IMR-90 (cell line): ENCODE results near the gene ATP8B3. TPM values are rescaled to one million over a fixed set of nuclear protein-coding genes. Genes with fewer than 3 reads are reported as not detected.

ENCODE experiments used
- ATAC-seq: fragments of 200-7000 bp; cut with Tn5 transposase; 2 replicates; pipeline ENCODE4 v1.9.1; 2020; ENCODE audit warnings: low read depth, mild to moderate bottlenecking, moderate library complexity
- BruUV-seq: library from RNA; stranded (reverse); fragments of 400-500 nt; replicated peaks from 2 replicates; lab custom pipeline; 2021; lab: Mats Ljungman, UMichigan
- CTCF ChIA-PET: fragments of 300-600 bp; formaldehyde crosslinking; extraction: SDS; loops from one replicate; lab custom pipeline; 2021; ENCODE audit warnings: antibody characterized with exemption; lab: Yijun Ruan, JAX
- POLR2A ChIA-PET: fragments of 300-600 bp; sonication (Branson Sonifier 250); formaldehyde crosslinking; loops from one replicate; lab custom pipeline; 2022; ENCODE audit warnings: antibody characterized with exemption; ENCODE audit not compliant: unreplicated experiment; lab: Charles Lee
- DNase-seq: peaks from one replicate; pipeline ENCODE4 v3.0.0; 2013
- H2AFZ ChIP-seq: replicated peaks from 2 replicates; pipeline ENCODE3; 2013; ENCODE audit warnings: low read length, mild to moderate bottlenecking; ENCODE audit not compliant: poor library complexity
- H2AK5ac ChIP-seq: 2 replicates; pipeline ENCODE4 v1.6.1; 2013; ENCODE audit warnings: low read depth, low read length, inconsistent platforms
- H2AK9ac ChIP-seq: replicated peaks from 2 replicates; pipeline ENCODE3; 2013; ENCODE audit warnings: mild to moderate bottlenecking, low read depth, low read length, moderate library complexity; ENCODE audit not compliant: poor library complexity
- H2BK120ac ChIP-seq: 2 replicates; pipeline ENCODE4 v1.6.1; 2013; ENCODE audit warnings: low read depth, low read length, inconsistent platforms
- H2BK15ac ChIP-seq: 3 replicates; pipeline ENCODE4 v1.6.1; 2013; ENCODE audit warnings: low read depth, low read length, inconsistent platforms
- H2BK20ac ChIP-seq: 2 replicates; pipeline ENCODE4 v1.6.1; 2013; ENCODE audit warnings: low read depth, mild to moderate bottlenecking, inconsistent platforms, low read length, moderate library complexity
- H2BK5ac ChIP-seq: 2 replicates; pipeline ENCODE4 v1.6.1; 2013; ENCODE audit warnings: mild to moderate bottlenecking, low read depth, low read length, inconsistent platforms; ENCODE audit not compliant: poor library complexity, severe bottlenecking
- H3K14ac ChIP-seq: replicated peaks from 2 replicates; pipeline ENCODE4 v1.6.1; 2013; ENCODE audit warnings: low read depth, low read length, inconsistent platforms
- H3K18ac ChIP-seq: 2 replicates; pipeline ENCODE4 v1.6.1; 2013; ENCODE audit warnings: low read depth, low read length, control low read depth
- H3K23ac ChIP-seq: 2 replicates; pipeline ENCODE4 v1.6.1; 2013; ENCODE audit warnings: low read depth, low read length, inconsistent platforms
- H3K27ac ChIP-seq: 2 replicates; pipeline ENCODE4 v1.5.1; 2013; ENCODE audit warnings: mild to moderate bottlenecking, control low read depth, low read length; ENCODE audit not compliant: insufficient read depth
- H3K27me3 ChIP-seq: 2 replicates; pipeline ENCODE4 v1.6.1; 2013; ENCODE audit warnings: low read length; ENCODE audit not compliant: control insufficient read depth, insufficient read depth
- H3K36me3 ChIP-seq: 2 replicates; pipeline ENCODE4 v1.6.1; 2013; ENCODE audit warnings: low read length, mixed read lengths; ENCODE audit not compliant: control insufficient read depth, insufficient read depth
- H3K4ac ChIP-seq: 2 replicates; pipeline ENCODE4 v1.6.1; 2013; ENCODE audit warnings: low read depth, low read length, inconsistent platforms
- H3K4me1 ChIP-seq: 2 replicates; pipeline ENCODE4 v1.6.1; 2013; ENCODE audit warnings: low read length, mixed read lengths; ENCODE audit not compliant: control insufficient read depth, insufficient read depth
- H3K4me2 ChIP-seq: 2 replicates; pipeline ENCODE4 v1.6.1; 2013; ENCODE audit warnings: low read depth, mild to moderate bottlenecking, control low read depth, low read length, moderate library complexity
- H3K4me3 ChIP-seq: 2 replicates; pipeline ENCODE4 v1.5.1; 2013; ENCODE audit warnings: low read depth, mild to moderate bottlenecking, control low read depth, low read length, moderate library complexity; ENCODE audit not compliant: insufficient read depth
- H3K56ac ChIP-seq: 2 replicates; pipeline ENCODE4 v1.6.1; 2013; ENCODE audit warnings: low read length, inconsistent platforms; ENCODE audit not compliant: insufficient read depth; ENCODE audit errors: extremely low read depth
- H3K79me1 ChIP-seq, 2 experiments: 2 replicates each; pipeline ENCODE4 v1.6.1; 2013; ENCODE audit warnings: low read length in 2 of 2, inconsistent platforms in 1 of 2, low read depth in 1 of 2
- H3K9ac ChIP-seq: 2 replicates; pipeline ENCODE4 v1.6.1; 2013; ENCODE audit warnings: low read depth, low read length, control low read depth
- H3K9me1 ChIP-seq: 2 replicates; pipeline ENCODE4 v1.6.1; 2013; ENCODE audit warnings: low read length, inconsistent platforms; ENCODE audit not compliant: insufficient read depth
- H3K9me3 ChIP-seq: 2 replicates; pipeline ENCODE4 v1.6.1; 2013; ENCODE audit warnings: low read length; ENCODE audit not compliant: control insufficient read depth, insufficient read depth
- H4K20me1 ChIP-seq: 2 replicates; pipeline ENCODE4 v1.6.1; 2013; ENCODE audit warnings: low read length, inconsistent platforms; ENCODE audit not compliant: insufficient read depth
- H4K5ac ChIP-seq: 2 replicates; pipeline ENCODE4 v1.6.1; 2013; ENCODE audit warnings: mild to moderate bottlenecking, low read depth, low read length, control low read depth
- H4K8ac ChIP-seq, 2 experiments: 2 replicates each; pipeline ENCODE4 v1.6.1; 2013; ENCODE audit warnings: low read depth in 2 of 2, low read length in 2 of 2, control low read depth in 1 of 2, inconsistent platforms in 1 of 2
- H4K91ac ChIP-seq: 2 replicates; pipeline ENCODE4 v1.6.1; 2013; ENCODE audit warnings: low read depth, low read length, inconsistent platforms; ENCODE audit not compliant: insufficient read depth
- RAD21 ChIP-seq: IDR thresholded peaks from 2 replicates; pipeline ENCODE4 v1.6.1; 2012; ENCODE audit warnings: low read length, improper control_type of control experiment
- WGBS, 2 experiments: methylation state at CpG; one replicate each; pipeline versions ENCODE4 v1.1.5 to v1.1.7; 2013; ENCODE audit warnings: missing lambda C conversion rate in 2 of 2; ENCODE audit not compliant: insufficient read length in 1 of 2; ENCODE audit errors: extremely low coverage in 2 of 2; 5-methylcytosine and 5-hydroxymethylcytosine counted together
- dilution Hi-C: fragments of 300-500 bp; cut with HindIII; formaldehyde crosslinking; loops from one replicate; pipeline ENCODE4 v1.14.3; 2018; ENCODE audit warnings: low sequenced_read_pairs; ENCODE audit not compliant: unreplicated experiment
- in situ Hi-C: fragments of 300-500 bp; cut with MboI; formaldehyde crosslinking; loops from 3 replicates; pipeline ENCODE4 v1.14.3; 2019; ENCODE audit warnings: low sequenced_read_pairs, inconsistent platforms, mixed read lengths
- intact Hi-C: fragments of 100-400 bp; cut with micrococcal nuclease; formaldehyde crosslinking; loops from 2 replicates; pipeline ENCODE4 v1.10.0; 2022
- polyA plus RNA-seq, 3 experiments: library from polyadenylated mRNA; depleted of rRNA; stranded (reverse); fragments of >200 nt; gene quantifications; 2 replicates each; pipeline ENCODE4 v1.2.3, GENCODE V29; 2012; ENCODE audit warnings: low replicate concordance in 1 of 3
- total RNA-seq: library from RNA; depleted of rRNA; stranded (reverse); fragments of >200 nt; gene quantifications from 2 replicates; pipeline ENCODE4 v1.2.3, GENCODE V29; 2012

ATP8B3 gene
- total and polyA plus RNA-seq, 2 of the 4 experiments (the other 2 are of a cell fraction), result 1.6 to 8.1 TPM

- no TSS peak for BruUV-seq
- TF ChIP-seq RAD21, result no peak
- Histone ChIP-seq H2BK5ac (no peak overlapping the region), H2AK5ac (no peak overlapping the region), H3K4me3 (no peak overlapping the region), H3K4me2 (no peak overlapping the region), H4K8ac (no peak overlapping the region), H2BK20ac (no peak overlapping the region), H2AFZ (no peak overlapping the region), H3K79me1 (no peaks in the 10 kb centered on the region), H2BK15ac (no peak overlapping the region), H3K27me3 (peaks cover 95% of the 10 kb centered on the region), H3K4me1 (no peaks in the 10 kb centered on the region), H2AK9ac (peak overlapping the region; percentile 87), H3K56ac (no peak overlapping the region), H2BK120ac (no peak overlapping the region), H4K91ac (no peak overlapping the region), H3K36me3 (no peaks in the 10 kb centered on the region), H3K9me3 (no peaks in the 10 kb centered on the region), H4K20me1 (peaks cover 6% of the 10 kb centered on the region; the same call in 1 of the 2 replicates), H3K27ac (no peak overlapping the region), H4K5ac (no peak overlapping the region), H3K9ac (no peak overlapping the region), H3K14ac (no peak overlapping the region), H3K18ac (no peak overlapping the region), H3K4ac (no peak overlapping the region), H3K9me1 (no peaks in the 10 kb centered on the region), H3K23ac (no peak overlapping the region)
- 0% methylated on average over 1 of the region's 17 CpGs; no CpG with 5 or more reads in 1 of the 2 experiments for WGBS, 2 experiments
- intact Hi-C loops, result no loop called here
- in situ Hi-C loops, result no loop called here
- ChIA-PET CTCF (no interaction called here), POLR2A (no interaction called here)
- no peak for ATAC-seq
- dilution Hi-C loops, result no loop called here
- DNase-seq, result no peak
These were observed 52.1 kb downstream of the ATP8B3 start for GRCh38 chr19:1760020-1760419.
